Erythroblast (primary cell): ENCODE measurements around the gene ANKRD39.

ENCODE experiments used
- GATA1 ChIP-seq: IDR thresholded peaks from 2 replicates; pipeline ENCODE4 v1.6.1; 2011; ENCODE audit warnings: low read depth, mild to moderate bottlenecking, control low read depth, low read length, moderate library complexity
- POLR2A ChIP-seq: IDR thresholded peaks from 2 replicates; pipeline ENCODE4 v1.6.1; 2011; ENCODE audit warnings: mild to moderate bottlenecking, low read length

DNA sequence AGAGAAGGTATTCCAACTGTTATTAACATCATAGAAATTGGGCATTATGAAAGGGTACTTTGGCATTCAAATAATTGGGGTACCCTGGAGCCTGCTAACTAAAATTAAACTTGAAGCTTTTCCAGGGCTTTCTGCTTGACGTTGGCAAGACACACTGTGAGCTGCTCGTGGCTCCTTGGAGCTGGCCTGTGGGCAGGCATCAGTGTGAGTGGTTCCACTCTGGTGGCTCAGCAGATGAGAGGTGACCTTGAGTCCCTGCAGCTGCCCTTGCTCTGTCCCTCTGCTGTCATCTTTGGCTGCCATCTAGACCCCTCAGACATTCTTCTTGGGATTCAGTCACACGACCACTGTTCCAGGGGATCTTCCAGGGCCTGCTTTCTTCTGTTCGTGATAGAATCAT lies 35.0 kb downstream of the ANKRD39 start:
- no peak for TF ChIP-seq POLR2A
- no peak for TF ChIP-seq GATA1
